ENCODE data around the gene PIM1. TPM values are rescaled to one million over a fixed set of nuclear protein-coding genes. Genes with fewer than 3 reads are reported as not detected.
A peak's percentile ranks its signal among the peaks of the same experiment; 100 is the strongest.

The PIM1 gene
- total and polyA plus RNA-seq, 9 of the 15 experiments (the other 6 are each of a cell fraction or from before 2014, with no cell fraction given) = 19.0 to 789 (median 212) TPM

DNA sequence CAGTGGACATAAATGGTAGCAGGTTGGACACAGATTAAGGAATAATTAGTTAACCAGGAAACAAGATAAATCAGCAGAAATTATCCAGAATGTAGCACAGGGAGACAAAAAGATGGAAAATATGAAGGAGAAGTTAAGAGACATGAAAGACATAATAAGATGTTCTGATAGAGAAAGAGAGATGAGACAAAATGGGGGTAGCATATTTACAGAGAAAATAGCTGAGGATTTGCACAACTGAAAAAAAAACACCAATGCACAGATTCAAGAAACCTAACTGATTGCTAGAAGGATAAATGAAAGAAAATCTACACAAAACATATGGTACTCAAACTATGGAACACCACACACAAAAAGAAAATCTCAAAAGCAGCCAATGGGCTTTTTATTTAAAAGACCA lies 53.0 kb downstream of the PIM1 start (continued):
- TF ChIP-seq, protein P1, sequence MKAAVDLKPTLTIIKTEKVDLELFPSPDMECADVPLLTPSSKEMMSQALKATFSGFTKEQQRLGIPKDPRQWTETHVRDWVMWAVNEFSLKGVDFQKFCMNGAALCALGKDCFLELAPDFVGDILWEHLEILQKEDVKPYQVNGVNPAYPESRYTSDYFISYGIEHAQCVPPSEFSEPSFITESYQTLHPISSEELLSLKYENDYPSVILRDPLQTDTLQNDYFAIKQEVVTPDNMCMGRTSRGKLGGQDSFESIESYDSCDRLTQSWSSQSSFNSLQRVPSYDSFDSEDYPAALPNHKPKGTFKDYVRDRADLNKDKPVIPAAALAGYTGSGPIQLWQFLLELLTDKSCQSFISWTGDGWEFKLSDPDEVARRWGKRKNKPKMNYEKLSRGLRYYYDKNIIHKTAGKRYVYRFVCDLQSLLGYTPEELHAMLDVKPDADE (conservative IDR thresholded peaks at IDR 0.05; ENCODE audit: control insufficient read depth, low read depth, low read length) = no peak
- TF ChIP-seq SIRT6 (IDR thresholded peaks at IDR 0.05; ENCODE audit: low read depth, low read length) = no peak
- no peak for TF ChIP-seq GMEB1 (CRISPR knock-in tag; IDR thresholded peaks at IDR 0.05)
- TF ChIP-seq, protein P2, sequence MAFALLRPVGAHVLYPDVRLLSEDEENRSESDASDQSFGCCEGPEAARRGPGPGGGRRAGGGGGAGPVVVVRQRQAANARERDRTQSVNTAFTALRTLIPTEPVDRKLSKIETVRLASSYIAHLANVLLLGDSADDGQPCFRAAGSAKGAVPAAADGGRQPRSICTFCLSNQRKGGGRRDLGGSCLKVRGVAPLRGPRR (CRISPR knock-in tag; IDR thresholded peaks at IDR 0.05) = no peak
- no peak for TF ChIP-seq PHB (CRISPR knock-in tag; IDR thresholded peaks at IDR 0.05)
- 0 out of 2 replicates have a peak, but pooled peaks have one; percentile 21 for TF ChIP-seq ARID2 (IDR thresholded peaks at IDR 0.05)
- TF ChIP-seq ZFPM2 (CRISPR knock-in tag; IDR thresholded peaks at IDR 0.05) = no peak
- no peak for TF ChIP-seq ZNF232 (CRISPR knock-in tag; IDR thresholded peaks at IDR 0.05)
- TF ChIP-seq ETV6 (IDR thresholded peaks at IDR 0.05; ENCODE audit: borderline replicate concordance in 1 of 2, low read depth in 2 of 2, low read length in 1 of 2) = no peak
- no peak for TF ChIP-seq ETV6 (CRISPR knock-in tag; IDR thresholded peaks at IDR 0.05; ENCODE audit: borderline replicate concordance)
- no peak for TF ChIP-seq NR0B1 (IDR thresholded peaks at IDR 0.05; ENCODE audit: partially characterized antibody)
- no peak for TF ChIP-seq RBM25 (IDR thresholded peaks at IDR 0.05; ENCODE audit: low read depth, low read length, severe bottlenecking)
- TF ChIP-seq POLR2H (tag; IDR thresholded peaks at IDR 0.05; ENCODE audit: low read depth) = no peak
- TF ChIP-seq ZBTB40 (IDR thresholded peaks at IDR 0.05) = peak; percentile 59; the same call in 1 of the 2 replicates
- TF ChIP-seq ZBTB40 (CRISPR knock-in tag; IDR thresholded peaks at IDR 0.05) = no peak
